ENCODE measurements around the gene CSAD.
A peak's percentile ranks its signal among the peaks of the same experiment; 100 is the strongest.

Gene CSAD, protein sequence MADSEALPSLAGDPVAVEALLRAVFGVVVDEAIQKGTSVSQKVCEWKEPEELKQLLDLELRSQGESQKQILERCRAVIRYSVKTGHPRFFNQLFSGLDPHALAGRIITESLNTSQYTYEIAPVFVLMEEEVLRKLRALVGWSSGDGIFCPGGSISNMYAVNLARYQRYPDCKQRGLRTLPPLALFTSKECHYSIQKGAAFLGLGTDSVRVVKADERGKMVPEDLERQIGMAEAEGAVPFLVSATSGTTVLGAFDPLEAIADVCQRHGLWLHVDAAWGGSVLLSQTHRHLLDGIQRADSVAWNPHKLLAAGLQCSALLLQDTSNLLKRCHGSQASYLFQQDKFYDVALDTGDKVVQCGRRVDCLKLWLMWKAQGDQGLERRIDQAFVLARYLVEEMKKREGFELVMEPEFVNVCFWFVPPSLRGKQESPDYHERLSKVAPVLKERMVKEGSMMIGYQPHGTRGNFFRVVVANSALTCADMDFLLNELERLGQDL

DNA sequence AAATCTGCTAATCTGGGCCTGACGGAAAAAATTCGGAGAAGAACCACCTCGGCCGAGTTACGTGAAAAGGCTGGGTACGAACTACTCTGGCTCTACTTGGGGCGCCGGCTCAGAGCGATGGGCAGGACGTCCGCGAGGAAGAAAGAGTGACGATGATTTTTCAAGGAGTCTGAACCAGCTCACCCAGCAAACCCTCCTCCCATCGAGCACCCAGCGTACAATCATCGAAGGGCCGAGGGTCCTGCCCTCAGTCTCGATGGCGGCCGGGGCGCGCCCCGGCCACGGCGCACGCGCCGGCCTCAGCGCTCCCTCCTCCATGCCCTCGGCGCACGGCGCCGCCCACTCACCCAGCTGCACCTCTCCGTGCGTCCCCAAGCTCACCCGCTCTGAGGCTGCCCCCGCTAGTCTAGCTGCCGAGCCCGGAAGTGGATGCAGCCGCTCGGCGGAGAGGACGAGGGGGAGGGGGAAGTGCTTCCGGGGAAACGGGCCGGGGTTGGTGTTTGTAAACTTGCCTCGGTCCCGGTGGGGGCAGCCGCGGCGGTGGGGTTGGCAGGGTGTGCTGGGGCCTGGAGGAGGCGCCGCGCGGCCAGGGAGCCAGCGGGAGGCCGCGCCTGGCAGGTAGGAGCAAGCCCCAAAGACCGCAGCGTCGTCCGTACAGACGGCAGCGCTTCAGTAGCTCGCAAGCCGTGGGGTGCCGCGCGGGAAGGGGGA is at the start of gene CSAD, which contains the start of gene ZNF740:
Gene CSAD (minus strand): TSS at position 706 of the 711 bp plus-strand sequence. CDS start 7,455 bp downstream, outside the sequence.
Gene ZNF740 (plus strand): TSS at position 503 of the 711 bp plus-strand sequence. CDS start 1,262 bp downstream, outside the sequence.
- Histone ChIP-seq H3K27ac (peak within 1 kb of the TSS; percentile 99), H3K4me3 (ENCODE audit: low read depth, low read length) (peak within 1 kb of the TSS; percentile 78), H3K9me3 (ENCODE audit: severe bottlenecking) (no peaks in the 10 kb centered on the region), H3K36me3 (peaks cover 38% of the 10 kb centered on the region), H3K27me3 (ENCODE audit: insufficient read depth, low read depth, severe bottlenecking) (no peaks in the 10 kb centered on the region)
- DNase-seq = peak; percentile 99
- TF ChIP-seq, protein P1, sequence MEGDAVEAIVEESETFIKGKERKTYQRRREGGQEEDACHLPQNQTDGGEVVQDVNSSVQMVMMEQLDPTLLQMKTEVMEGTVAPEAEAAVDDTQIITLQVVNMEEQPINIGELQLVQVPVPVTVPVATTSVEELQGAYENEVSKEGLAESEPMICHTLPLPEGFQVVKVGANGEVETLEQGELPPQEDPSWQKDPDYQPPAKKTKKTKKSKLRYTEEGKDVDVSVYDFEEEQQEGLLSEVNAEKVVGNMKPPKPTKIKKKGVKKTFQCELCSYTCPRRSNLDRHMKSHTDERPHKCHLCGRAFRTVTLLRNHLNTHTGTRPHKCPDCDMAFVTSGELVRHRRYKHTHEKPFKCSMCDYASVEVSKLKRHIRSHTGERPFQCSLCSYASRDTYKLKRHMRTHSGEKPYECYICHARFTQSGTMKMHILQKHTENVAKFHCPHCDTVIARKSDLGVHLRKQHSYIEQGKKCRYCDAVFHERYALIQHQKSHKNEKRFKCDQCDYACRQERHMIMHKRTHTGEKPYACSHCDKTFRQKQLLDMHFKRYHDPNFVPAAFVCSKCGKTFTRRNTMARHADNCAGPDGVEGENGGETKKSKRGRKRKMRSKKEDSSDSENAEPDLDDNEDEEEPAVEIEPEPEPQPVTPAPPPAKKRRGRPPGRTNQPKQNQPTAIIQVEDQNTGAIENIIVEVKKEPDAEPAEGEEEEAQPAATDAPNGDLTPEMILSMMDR (IDR thresholded peaks at IDR 0.05; ENCODE audit: low read depth, low read length) = no peak

DNA sequence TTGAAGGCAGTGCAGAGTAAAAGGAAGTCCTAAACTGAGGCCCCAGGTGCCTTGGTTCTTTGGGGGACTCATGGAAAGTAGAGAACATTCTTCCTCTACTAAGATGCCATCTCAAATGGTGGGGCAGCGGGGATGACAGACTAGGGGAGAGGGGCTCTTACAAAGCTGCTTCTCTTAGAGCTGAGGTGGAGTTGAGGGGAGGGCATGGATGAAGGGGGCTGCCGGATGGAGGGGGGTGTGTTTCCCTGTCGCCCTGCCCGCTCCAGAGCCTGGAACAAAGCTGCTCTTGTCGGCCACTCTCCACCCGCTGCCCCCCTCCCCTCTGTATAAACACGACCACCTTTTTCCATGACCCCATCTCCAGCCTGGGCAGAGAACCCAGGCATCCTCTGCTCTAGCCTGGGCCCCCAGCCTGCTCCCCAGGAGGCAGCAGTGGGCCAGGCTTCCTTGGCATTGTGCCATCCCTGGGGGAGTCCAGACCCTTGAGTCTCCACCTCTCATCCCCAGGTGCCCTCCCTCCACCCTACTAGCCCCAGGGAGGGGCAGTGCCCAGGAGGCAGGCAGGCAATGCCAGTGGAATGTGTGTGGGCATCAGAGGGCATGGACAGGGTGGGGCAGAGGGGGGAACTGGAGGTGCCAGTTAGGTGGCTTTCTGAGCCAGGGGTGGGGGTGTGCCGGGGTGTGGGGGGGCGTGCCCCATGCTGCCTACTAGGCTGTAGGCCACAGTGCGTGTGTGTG is 49.6 kb upstream of the CSAD start:
- Histone ChIP-seq H3K9me3 (ENCODE audit: severe bottlenecking) (no peaks in the 10 kb centered on the region), H3K4me3 (ENCODE audit: low read depth, low read length) (no peak overlapping the region), H3K36me3 (no peaks in the 10 kb centered on the region), H3K27ac (no peak overlapping the region), H3K27me3 (ENCODE audit: insufficient read depth, low read depth, severe bottlenecking) (no peaks in the 10 kb centered on the region)
- DNase-seq = no peak
- TF ChIP-seq, protein P1 (IDR thresholded peaks at IDR 0.05; ENCODE audit: low read depth, low read length) = no peak

DNA sequence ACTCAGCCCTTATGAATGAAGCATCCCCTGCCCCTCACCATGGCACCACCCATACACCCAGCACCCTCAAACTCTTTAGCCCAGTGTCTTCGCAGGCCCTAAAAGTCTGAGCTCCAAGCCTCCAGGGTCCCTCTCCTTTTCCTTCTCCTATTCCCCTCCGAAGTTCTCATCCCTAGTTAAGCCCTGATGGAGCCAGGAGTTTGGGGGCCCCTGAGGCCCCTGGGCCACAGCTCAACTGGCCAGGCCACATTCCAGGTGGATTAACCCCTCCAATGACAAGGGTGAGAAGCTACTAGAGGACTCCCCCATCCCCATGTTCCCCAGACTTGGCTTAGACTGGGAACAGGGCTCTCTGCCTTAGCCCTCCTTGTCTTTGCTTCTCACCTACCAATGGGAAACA is 48.7 kb upstream of the CSAD start:
- TF ChIP-seq, protein P1 (IDR thresholded peaks at IDR 0.05; ENCODE audit: low read depth, low read length) = no peak
- DNase-seq = no peak
- Histone ChIP-seq H3K9me3 (ENCODE audit: severe bottlenecking) (no peaks in the 10 kb centered on the region), H3K27ac (no peak overlapping the region), H3K36me3 (no peaks in the 10 kb centered on the region), H3K27me3 (ENCODE audit: insufficient read depth, low read depth, severe bottlenecking) (no peaks in the 10 kb centered on the region), H3K4me3 (ENCODE audit: low read depth, low read length) (no peak overlapping the region)

DNA sequence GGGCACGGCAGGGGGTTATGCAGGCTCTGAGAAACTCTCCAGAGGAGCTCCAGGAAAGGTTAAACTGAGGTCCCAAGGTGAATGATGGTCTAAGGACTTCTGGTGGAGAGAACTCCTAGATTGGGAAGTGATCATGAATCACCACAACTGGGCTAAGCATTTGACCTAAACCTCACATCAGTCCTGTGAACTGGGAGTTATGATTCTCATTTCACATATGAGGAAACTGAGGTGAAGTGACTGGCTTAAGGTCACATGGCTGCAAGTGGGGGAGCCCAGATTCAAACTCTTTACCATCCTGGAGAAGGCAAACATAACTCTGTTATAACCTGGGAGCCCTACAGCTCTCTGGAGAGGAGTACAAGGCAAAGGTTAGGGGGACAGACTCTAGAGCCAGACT is 47.1 kb upstream of the CSAD start:
- Histone ChIP-seq H3K4me3 (ENCODE audit: low read depth, low read length) (no peak overlapping the region), H3K36me3 (no peaks in the 10 kb centered on the region), H3K27me3 (ENCODE audit: insufficient read depth, low read depth, severe bottlenecking) (no peaks in the 10 kb centered on the region), H3K27ac (no peak overlapping the region), H3K9me3 (ENCODE audit: severe bottlenecking) (no peaks in the 10 kb centered on the region)
- TF ChIP-seq, protein P1 (IDR thresholded peaks at IDR 0.05; ENCODE audit: low read depth, low read length) = no peak
- DNase-seq = no peak

DNA sequence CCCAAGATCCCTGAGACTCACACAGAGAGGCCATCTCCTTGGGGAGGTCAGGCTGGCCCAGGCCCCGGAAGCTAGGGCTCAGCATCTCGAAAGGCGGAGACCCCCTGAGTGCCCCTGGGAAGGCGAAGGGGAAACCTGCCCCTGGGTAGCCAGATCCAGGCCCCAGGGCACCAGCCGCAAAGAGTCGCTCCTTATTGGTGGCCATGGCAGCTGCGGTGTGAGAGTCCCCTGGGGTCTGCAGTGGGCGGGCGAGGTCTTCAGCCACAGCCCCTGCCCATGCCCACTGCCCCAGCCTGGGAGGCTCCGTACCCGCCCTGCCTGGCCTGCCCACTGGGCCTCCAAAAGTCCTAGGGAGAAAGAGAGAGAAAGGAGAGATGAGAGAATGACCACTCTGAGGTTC is 46.6 kb upstream of the CSAD start:
- DNase-seq = no peak
- no peak overlapping the region for H3K4me3 ChIP-seq (ENCODE audit: low read depth, low read length)
- TF ChIP-seq, protein P1 (IDR thresholded peaks at IDR 0.05; ENCODE audit: low read depth, low read length) = no peak
- H3K27me3 ChIP-seq (ENCODE audit: insufficient read depth, low read depth, severe bottlenecking) = no peaks in the 10 kb centered on the region
- no peaks in the 10 kb centered on the region for H3K36me3 ChIP-seq
- H3K9me3 ChIP-seq (ENCODE audit: severe bottlenecking) = no peaks in the 10 kb centered on the region
- H3K27ac ChIP-seq = no peak overlapping the region

Measured in WERI-Rb-1 (cell line).